Retinal pigment epithelial cell (primary cell): ENCODE results near the gene MRPS31.

Experiments used
- DNase-seq: peaks from one replicate; pipeline ENCODE4 v3.0.0-alpha.2; 2010; ENCODE audit warnings: low read depth
- H3K4me3 ChIP-seq: 2 replicates; pipeline ENCODE4 v1.5.1; 2011; ENCODE audit warnings: mild to moderate bottlenecking, low read length, control low read depth, moderate library complexity
- CTCF ChIP-seq: conservative IDR thresholded peaks from 2 replicates; pipeline ENCODE4 v1.5.1; 2011; ENCODE audit warnings: low read depth, low read length, control low read depth, inconsistent platforms

MRPS31 gene

GRCh38 chr13:40812102-40812501 lies 41.1 kb upstream of the MRPS31 start:
- H3K4me3 ChIP-seq, result no peak overlapping the region
- no peak for DNase-seq
- no peak for TF ChIP-seq CTCF

DNA sequence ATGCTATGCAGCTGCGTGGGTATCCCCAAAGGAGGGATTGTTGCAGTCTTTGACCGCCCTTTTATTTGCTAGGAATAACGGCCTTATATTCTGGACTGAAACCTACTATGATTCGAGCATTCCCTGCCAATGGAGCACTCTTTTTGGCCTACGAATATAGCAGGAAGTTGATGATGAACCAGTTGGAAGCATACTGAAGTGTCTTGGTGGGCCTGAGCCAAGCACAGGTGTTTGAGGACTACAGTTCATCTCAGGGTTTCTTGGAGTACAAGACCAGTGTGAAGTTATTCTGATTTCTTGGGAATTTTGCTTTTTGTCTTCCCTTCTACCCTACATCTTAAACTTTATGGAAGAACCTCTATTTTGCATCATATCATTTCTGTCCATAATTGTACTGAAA lies 38.5 kb upstream of the MRPS31 start:
- no peak for TF ChIP-seq CTCF
- H3K4me3 ChIP-seq, result no peak overlapping the region
- DNase-seq, result no peak

DNA sequence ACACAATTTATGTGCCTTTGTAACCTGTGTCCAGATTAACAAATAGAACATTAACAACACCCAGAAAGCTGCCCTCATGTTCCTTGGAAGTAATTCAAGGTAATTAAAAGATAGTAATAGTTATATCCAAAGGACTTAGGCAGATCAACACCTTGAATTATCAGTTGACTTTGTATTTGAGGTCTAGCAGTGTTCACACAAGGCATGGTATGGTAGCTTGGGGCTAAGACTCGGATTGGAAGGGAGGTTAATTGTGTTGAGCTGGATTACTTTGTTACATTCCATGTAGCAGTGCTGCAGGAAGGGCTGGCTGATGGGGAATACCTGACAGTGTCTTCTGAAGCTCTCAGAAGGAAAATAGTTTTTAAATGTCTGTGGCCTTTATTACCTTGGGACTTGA lies 35.3 kb upstream of the MRPS31 start:
- no peak for TF ChIP-seq CTCF
- no peak for DNase-seq
- H3K4me3 ChIP-seq, result no peak overlapping the region

- TF ChIP-seq CTCF, result no peak
- no peak overlapping the region for H3K4me3 ChIP-seq
- no peak for DNase-seq
Observed at GRCh38 chr13:40803316-40803715, 32.3 kb upstream of the MRPS31 start.

DNA sequence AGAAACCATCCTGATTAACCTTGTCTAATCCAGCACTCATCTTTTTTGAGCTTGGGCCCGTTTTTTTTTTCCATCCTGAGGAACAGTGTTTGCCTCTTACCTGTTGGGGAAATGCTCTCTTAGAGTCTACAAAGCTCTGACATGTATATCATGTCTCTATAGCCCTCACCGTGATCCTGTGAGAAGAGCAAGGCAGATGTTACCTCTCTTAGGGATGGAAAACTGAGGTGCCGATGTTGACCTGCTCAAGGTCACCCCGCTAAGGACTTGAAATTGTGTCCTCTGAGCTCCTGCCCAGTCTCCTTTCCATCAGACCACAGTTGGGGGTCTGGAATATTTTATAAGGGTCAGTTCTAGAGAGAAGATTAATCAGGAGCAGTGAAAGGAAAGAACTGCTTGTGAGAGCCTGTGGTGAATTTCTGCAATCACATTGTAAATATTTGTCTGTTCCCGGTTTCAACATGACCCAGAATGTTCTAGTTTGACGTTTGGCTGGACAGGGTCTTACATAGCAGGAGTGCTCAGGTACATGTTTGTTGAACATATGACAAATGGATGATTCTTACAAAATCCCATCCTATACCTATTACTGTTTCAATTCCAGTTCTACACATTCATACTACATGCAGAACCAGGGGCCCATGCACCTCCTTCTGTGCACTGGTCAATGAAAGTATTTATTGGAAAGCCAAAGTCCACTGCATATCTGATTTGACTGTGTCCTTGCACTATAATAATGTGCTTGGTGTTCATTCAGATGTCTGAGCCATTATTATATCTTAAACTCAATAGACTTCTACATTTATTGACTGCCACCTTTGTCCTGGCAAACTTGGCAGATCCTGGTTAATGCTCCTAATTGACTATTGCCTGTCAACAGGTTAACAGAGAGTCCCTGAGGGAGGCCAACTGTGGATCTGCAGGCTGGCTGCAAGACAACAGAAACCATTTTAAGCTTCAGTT lies 30.5 kb upstream of the MRPS31 start:
- DNase-seq, result no peak
- TF ChIP-seq CTCF, result no peak
- H3K4me3 ChIP-seq, result no peak overlapping the region

DNA sequence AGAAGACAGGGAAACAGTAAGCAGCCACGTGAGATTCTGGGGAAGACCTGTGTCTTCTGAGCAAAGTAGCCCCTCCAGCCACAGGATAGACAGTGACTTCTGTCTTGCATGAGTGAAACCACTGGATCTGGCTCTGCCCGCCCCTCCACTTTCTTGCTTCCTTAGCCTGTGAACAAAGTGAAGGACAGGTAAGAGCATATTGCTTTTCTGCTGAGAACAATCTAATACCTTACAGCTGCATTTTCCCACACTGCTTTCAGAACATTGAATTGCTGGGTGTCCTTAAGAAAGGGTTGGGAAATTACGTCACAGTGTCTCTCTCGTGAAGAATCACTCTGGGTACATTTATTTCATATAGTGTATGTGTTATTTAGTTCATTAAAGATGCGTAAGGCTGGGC lies 29.6 kb upstream of the MRPS31 start:
- TF ChIP-seq CTCF, result no peak
- no peak for DNase-seq
- no peak overlapping the region for H3K4me3 ChIP-seq

DNA sequence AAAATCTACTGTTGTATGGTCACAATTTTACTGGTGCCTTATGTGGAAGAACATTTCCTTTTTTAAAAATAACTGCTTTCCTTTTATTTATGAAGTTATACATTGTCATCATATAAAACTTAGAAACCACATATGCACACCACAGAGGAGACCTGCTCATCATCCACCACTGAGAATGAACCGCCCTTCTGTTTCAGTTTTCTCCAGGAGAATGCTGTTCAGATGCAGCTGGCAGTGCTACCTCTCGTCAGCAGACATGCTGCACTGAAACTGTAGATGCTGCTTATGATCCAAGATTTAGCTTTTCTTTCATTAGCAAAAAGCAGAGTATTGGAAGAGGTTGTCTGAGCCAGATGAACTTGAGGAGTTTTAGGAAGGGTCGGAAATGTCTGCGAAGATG lies 28.5 kb upstream of the MRPS31 start:
- no peak for DNase-seq
- H3K4me3 ChIP-seq, result no peak overlapping the region
- no peak for TF ChIP-seq CTCF
